Measurements from ENCODE around the gene SYNGR3. TPM values are rescaled to one million over a fixed set of nuclear protein-coding genes. Genes with fewer than 3 reads are reported as not detected.
A peak's percentile ranks its signal among the peaks of the same experiment; 100 is the strongest.

SYNGR3 gene
- total and polyA plus RNA-seq, 2 of the 13 experiments (the other 11 are each of a cell fraction or from before 2014, with no cell fraction given): 0.97 to 5.7 TPM

GRCh38 chr16:1983544-1984346 is 6.0 kb upstream of the SYNGR3 start, which contains the start of gene GFER (continued):
- TF ChIP-seq ZNF674 (CRISPR knock-in tag; IDR thresholded peaks at IDR 0.05; ENCODE audit: low read depth) (no peak), PAX8 (CRISPR knock-in tag; IDR thresholded peaks at IDR 0.05; ENCODE audit: borderline replicate concordance) (no peak), FUBP1 (CRISPR knock-in tag; IDR thresholded peaks at IDR 0.05; ENCODE audit: borderline replicate concordance) (no peak), ZNF784 (CRISPR knock-in tag; IDR thresholded peaks at IDR 0.05; ENCODE audit: borderline replicate concordance) (peak; percentile 73; the same call in 1 of the 2 replicates), ZBTB3 (CRISPR knock-in tag; IDR thresholded peaks at IDR 0.05; ENCODE audit: borderline replicate concordance, low read depth) (no peak; the same call in 1 of the 2 replicates), NR3C1 (CRISPR knock-in tag; IDR thresholded peaks at IDR 0.05) (no peak), ZBTB1 (CRISPR knock-in tag; IDR thresholded peaks at IDR 0.05; ENCODE audit: borderline replicate concordance) (no peak), ZNF879 (CRISPR knock-in tag; IDR thresholded peaks at IDR 0.05) (no peak; the same call in 1 of the 2 replicates), MATR3 (CRISPR knock-in tag; IDR thresholded peaks at IDR 0.05) (0 out of 2 replicates have a peak, but pooled peaks have one; percentile 43), HOMEZ (CRISPR knock-in tag; IDR thresholded peaks at IDR 0.05; ENCODE audit: low read depth) (no peak), ZNF570 (CRISPR knock-in tag; IDR thresholded peaks at IDR 0.05; ENCODE audit: borderline replicate concordance) (no peak), SRSF1 (optimal IDR thresholded peaks at IDR 0.05; ENCODE audit: low read depth, low read length) (no peak), PRPF4 (IDR thresholded peaks at IDR 0.05; ENCODE audit: low read depth, low read length, poor library complexity, severe bottlenecking) (no peak), ZNF143 (CRISPR knock-in tag; IDR thresholded peaks at IDR 0.05) (peak; percentile 90), ZFP91 (CRISPR knock-in tag; IDR thresholded peaks at IDR 0.05; ENCODE audit: borderline replicate concordance) (peak; percentile 88; the same call in 1 of the 2 replicates), YEATS4 (CRISPR knock-in tag; IDR thresholded peaks at IDR 0.05; ENCODE audit: borderline replicate concordance) (peak; percentile 91), GZF1 (CRISPR knock-in tag; IDR thresholded peaks at IDR 0.05) (no peak), ATF5 (CRISPR knock-in tag; IDR thresholded peaks at IDR 0.05; ENCODE audit: low read depth) (no peak), FOXP1 (IDR thresholded peaks at IDR 0.05) (no peak), FOXP1 (CRISPR knock-in tag; IDR thresholded peaks at IDR 0.05) (no peak), PBX2 (CRISPR knock-in tag; IDR thresholded peaks at IDR 0.05) (no peak)

Data from HepG2 (cell line).